ENCODE results near the gene TRIM4.

DNA sequence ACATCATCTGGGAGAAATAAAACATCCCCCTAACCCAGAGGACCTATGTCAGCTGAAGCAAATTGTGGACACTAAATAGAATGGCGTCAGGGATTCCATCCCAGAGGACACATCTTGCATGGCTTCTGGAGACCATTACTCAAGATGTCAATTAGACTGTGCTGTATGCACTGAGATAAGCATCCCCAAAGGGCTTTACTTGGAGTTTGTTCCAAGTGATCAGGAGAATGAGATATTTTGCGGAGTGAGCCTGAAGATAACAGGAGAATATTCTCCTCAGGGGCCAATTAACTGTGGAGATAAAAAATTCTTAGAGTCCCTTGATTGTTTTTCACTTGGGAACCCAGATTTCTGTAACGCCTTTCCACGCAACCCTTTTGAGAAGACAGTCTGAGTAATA is 38.0 kb downstream of the TRIM4 start:
- TF ChIP-seq, protein P1, sequence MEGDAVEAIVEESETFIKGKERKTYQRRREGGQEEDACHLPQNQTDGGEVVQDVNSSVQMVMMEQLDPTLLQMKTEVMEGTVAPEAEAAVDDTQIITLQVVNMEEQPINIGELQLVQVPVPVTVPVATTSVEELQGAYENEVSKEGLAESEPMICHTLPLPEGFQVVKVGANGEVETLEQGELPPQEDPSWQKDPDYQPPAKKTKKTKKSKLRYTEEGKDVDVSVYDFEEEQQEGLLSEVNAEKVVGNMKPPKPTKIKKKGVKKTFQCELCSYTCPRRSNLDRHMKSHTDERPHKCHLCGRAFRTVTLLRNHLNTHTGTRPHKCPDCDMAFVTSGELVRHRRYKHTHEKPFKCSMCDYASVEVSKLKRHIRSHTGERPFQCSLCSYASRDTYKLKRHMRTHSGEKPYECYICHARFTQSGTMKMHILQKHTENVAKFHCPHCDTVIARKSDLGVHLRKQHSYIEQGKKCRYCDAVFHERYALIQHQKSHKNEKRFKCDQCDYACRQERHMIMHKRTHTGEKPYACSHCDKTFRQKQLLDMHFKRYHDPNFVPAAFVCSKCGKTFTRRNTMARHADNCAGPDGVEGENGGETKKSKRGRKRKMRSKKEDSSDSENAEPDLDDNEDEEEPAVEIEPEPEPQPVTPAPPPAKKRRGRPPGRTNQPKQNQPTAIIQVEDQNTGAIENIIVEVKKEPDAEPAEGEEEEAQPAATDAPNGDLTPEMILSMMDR (IDR thresholded peaks at IDR 0.05; ENCODE audit: low read depth, low read length): no peak
- TF ChIP-seq, protein P2, sequence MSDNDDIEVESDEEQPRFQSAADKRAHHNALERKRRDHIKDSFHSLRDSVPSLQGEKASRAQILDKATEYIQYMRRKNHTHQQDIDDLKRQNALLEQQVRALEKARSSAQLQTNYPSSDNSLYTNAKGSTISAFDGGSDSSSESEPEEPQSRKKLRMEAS (IDR thresholded peaks at IDR 0.05; ENCODE audit: low read depth, low read length): no peak
- no peak for TF ChIP-seq POLR2A (IDR thresholded peaks at IDR 0.05; ENCODE audit: extremely low read depth, insufficient read length)
